Measurements from ENCODE around the gene ABTB1.

The ABTB1 gene

GRCh38 chr3:127706785-127707351 is 34.1 kb downstream of the ABTB1 start:
- no peak for DNase-seq (ENCODE audit: low read depth in 2 of 2)
- TF ChIP-seq CTCF (IDR thresholded peaks at IDR 0.05; ENCODE audit: low read depth, low read length) = no peak
- no peak overlapping the region for H3K4me3 ChIP-seq (replicated peaks in 1 of 2; ENCODE audit: low read depth in 2 of 2, low read length in 2 of 2)

- H3K4me3 ChIP-seq (replicated peaks in 1 of 2; ENCODE audit: low read depth in 2 of 2, low read length in 2 of 2) = no peak overlapping the region
- TF ChIP-seq CTCF (IDR thresholded peaks at IDR 0.05; ENCODE audit: low read depth, low read length) = no peak
- no peak for DNase-seq (ENCODE audit: low read depth in 2 of 2)
These were observed 35.2 kb downstream of the ABTB1 start for GRCh38 chr3:127707851-127708411.

GRCh38 chr3:127708837-127709236 is 36.1 kb downstream of the ABTB1 start:
- DNase-seq (ENCODE audit: low read depth in 2 of 2) = no peak
- no peak overlapping the region for H3K4me3 ChIP-seq (replicated peaks in 1 of 2; ENCODE audit: low read depth in 2 of 2, low read length in 2 of 2)
- TF ChIP-seq CTCF (IDR thresholded peaks at IDR 0.05; ENCODE audit: low read depth, low read length) = no peak

- DNase-seq (ENCODE audit: low read depth in 2 of 2) = no peak
- TF ChIP-seq CTCF (IDR thresholded peaks at IDR 0.05; ENCODE audit: low read depth, low read length) = no peak
- H3K4me3 ChIP-seq (replicated peaks in 1 of 2; ENCODE audit: low read depth in 2 of 2, low read length in 2 of 2) = no peak overlapping the region
These were observed 36.7 kb downstream of the ABTB1 start for GRCh38 chr3:127709320-127710060.

- H3K4me3 ChIP-seq (replicated peaks in 1 of 2; ENCODE audit: low read depth in 2 of 2, low read length in 2 of 2) = no peak overlapping the region
- TF ChIP-seq CTCF (IDR thresholded peaks at IDR 0.05; ENCODE audit: low read depth, low read length) = no peak
- DNase-seq (ENCODE audit: low read depth in 2 of 2) = no peak
These were observed 37.6 kb downstream of the ABTB1 start for GRCh38 chr3:127710155-127710941.

- no peak for TF ChIP-seq CTCF (IDR thresholded peaks at IDR 0.05; ENCODE audit: low read depth, low read length)
- DNase-seq (ENCODE audit: low read depth in 2 of 2) = no peak
- H3K4me3 ChIP-seq (replicated peaks in 1 of 2; ENCODE audit: low read depth in 2 of 2, low read length in 2 of 2) = no peak overlapping the region
These were observed 38.4 kb downstream of the ABTB1 start for GRCh38 chr3:127711021-127711695.

Measured in cardiac fibroblast (primary cell).